Measurements from ENCODE around the gene SEC23A.

GRCh38 chr14:39087493-39087892 is 15.5 kb downstream of the SEC23A start:
- no peak for TF ChIP-seq POLR2A (IDR thresholded peaks at IDR 0.05)
- TF ChIP-seq CTCF (IDR thresholded peaks at IDR 0.05): no peak
